ENCODE results near the gene STAC2.

GRCh38 chr17:39227364-39227919 is 1.7 kb upstream of the STAC2 start:
- TF ChIP-seq CTCF (IDR thresholded peaks at IDR 0.05) (no peak), POLR2A (IDR thresholded peaks at IDR 0.05) (no peak)

Data from sigmoid colon (tissue), 3 donors.